ENCODE measurements around the gene MIR17HG. TPM values are rescaled to one million over a fixed set of nuclear protein-coding genes. Genes with fewer than 3 reads are reported as not detected.
"Not testable (repeated sequence)": the region's sequence is repeated elsewhere in the genome, so short reads cannot be mapped to it uniquely, and the experiment has no call there.

The MIR17HG gene
- total and polyA plus RNA-seq, 2 donors from 2014 or later = 1.2 to 5.7 TPM

DNA sequence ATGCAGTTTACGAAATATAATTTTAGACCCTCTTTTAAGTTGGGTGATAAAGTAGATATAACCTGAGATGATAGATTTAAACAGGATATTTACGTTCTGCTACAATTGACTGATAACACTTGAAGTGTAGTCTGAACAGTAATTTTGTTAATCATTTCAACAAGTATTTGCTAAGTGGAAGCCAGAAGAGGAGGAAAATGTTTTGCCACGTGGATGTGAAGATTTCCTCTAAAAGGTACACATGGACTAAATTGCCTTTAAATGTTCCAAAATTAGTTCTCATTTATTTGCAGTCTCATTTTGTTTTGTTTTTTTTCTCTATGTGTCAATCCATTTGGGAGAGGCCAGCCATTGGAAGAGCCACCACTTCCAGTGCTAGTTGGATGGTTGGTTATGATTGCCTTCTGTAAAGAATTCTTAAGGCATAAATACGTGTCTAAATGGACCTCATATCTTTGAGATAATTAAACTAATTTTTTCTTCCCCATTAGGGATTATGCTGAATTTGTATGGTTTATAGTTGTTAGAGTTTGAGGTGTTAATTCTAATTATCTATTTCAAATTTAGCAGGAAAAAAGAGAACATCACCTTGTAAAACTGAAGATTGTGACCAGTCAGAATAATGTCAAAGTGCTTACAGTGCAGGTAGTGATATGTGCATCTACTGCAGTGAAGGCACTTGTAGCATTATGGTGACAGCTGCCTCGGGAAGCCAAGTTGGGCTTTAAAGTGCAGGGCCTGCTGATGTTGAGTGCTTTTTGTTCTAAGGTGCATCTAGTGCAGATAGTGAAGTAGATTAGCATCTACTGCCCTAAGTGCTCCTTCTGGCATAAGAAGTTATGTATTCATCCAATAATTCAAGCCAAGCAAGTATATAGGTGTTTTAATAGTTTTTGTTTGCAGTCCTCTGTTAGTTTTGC, 2.8 kb downstream of the MIR17HG start:
- Histone ChIP-seq H3K4me3 (ENCODE audit: low read length in 3 of 3) (peak overlapping the region in 1 of 3 donors; percentile 80), H3K27ac (ENCODE audit: low read depth in 2 of 2, low read length in 2 of 2) (no peak overlapping the region), H3K36me3 (ENCODE audit: control insufficient read depth in 2 of 3, insufficient read depth in 3 of 3, low read length in 3 of 3) (peaks cover 2 to 5% (median 5%) of the 10 kb centered on the region in 3 donors), H3K4me1 (ENCODE audit: control insufficient read depth in 2 of 3, insufficient read depth in 2 of 3, low read depth in 1 of 3, low read length in 3 of 3) (peaks cover 2 to 12% (median 7%) of the 10 kb centered on the region in 3 donors), H3K27me3 (ENCODE audit: control insufficient read depth, insufficient read depth, low read length) (no peaks in the 10 kb centered on the region), H3K9ac (ENCODE audit: low read length in 3 of 3) (peak overlapping the region in 1 of 3 donors; percentile 52), H3K9me3 (ENCODE audit: control insufficient read depth in 2 of 3, insufficient read depth in 1 of 3, low read length in 3 of 3) (no peaks in the 10 kb centered on the region)
- FAIRE-seq (no peak), DNase-seq (no peak)
- TF ChIP-seq, protein P1, sequence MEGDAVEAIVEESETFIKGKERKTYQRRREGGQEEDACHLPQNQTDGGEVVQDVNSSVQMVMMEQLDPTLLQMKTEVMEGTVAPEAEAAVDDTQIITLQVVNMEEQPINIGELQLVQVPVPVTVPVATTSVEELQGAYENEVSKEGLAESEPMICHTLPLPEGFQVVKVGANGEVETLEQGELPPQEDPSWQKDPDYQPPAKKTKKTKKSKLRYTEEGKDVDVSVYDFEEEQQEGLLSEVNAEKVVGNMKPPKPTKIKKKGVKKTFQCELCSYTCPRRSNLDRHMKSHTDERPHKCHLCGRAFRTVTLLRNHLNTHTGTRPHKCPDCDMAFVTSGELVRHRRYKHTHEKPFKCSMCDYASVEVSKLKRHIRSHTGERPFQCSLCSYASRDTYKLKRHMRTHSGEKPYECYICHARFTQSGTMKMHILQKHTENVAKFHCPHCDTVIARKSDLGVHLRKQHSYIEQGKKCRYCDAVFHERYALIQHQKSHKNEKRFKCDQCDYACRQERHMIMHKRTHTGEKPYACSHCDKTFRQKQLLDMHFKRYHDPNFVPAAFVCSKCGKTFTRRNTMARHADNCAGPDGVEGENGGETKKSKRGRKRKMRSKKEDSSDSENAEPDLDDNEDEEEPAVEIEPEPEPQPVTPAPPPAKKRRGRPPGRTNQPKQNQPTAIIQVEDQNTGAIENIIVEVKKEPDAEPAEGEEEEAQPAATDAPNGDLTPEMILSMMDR (IDR thresholded peaks at IDR 0.05; ENCODE audit: borderline replicate concordance, extremely low read depth, insufficient read depth) = no peak
- intact Hi-C loops (cut with DNase I) = no loop called here

DNA sequence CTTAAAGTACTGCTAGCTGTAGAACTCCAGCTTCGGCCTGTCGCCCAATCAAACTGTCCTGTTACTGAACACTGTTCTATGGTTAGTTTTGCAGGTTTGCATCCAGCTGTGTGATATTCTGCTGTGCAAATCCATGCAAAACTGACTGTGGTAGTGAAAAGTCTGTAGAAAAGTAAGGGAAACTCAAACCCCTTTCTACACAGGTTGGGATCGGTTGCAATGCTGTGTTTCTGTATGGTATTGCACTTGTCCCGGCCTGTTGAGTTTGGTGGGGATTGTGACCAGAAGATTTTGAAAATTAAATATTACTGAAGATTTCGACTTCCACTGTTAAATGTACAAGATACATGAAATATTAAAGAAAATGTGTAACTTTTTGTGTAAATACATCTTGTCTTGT, 3.6 kb downstream of the MIR17HG start:
- FAIRE-seq = no peak

DNA sequence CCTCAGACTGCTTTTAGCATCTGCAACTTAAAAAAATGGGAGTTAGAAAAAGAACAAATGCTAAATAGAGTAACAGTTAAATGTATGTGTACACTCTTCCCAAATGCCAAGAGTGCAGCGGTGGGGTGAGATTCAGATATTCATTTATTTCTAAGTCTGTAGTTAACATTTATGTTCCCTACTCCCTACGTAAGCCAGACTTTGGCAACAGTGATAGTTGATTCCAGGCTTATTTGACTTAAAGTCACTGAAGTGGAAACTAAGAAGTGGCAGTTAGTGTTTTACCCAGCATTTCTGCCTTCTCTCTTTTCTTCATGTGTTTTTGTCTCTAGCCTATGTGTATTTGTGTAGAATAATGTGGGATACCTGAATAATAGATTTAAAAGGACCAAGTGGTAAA, 4.5 kb downstream of the MIR17HG start:
- no peak for FAIRE-seq

More for the DNA sequence above, 3.6 kb downstream of the MIR17HG start:
- H3K9me3 ChIP-seq (ENCODE audit: control insufficient read depth in 2 of 3, insufficient read depth in 1 of 3, low read length in 3 of 3) = no peaks in the 10 kb centered on the region
- H3K4me1 ChIP-seq (ENCODE audit: control insufficient read depth in 2 of 3, insufficient read depth in 2 of 3, low read depth in 1 of 3, low read length in 3 of 3) = peaks cover 2 to 12% (median 7%) of the 10 kb centered on the region in 3 donors
- DNase-seq = no peak
- TF ChIP-seq, protein P1 (IDR thresholded peaks at IDR 0.05; ENCODE audit: borderline replicate concordance, extremely low read depth, insufficient read depth) = no peak
- no peak overlapping the region for H3K4me3 ChIP-seq (ENCODE audit: low read length in 3 of 3)
- H3K27ac ChIP-seq (ENCODE audit: low read depth in 2 of 2, low read length in 2 of 2) = no peak overlapping the region
- intact Hi-C loops (cut with DNase I) = no loop called here
- H3K27me3 ChIP-seq (ENCODE audit: control insufficient read depth, insufficient read depth, low read length) = no peaks in the 10 kb centered on the region
- H3K9ac ChIP-seq (ENCODE audit: low read length in 3 of 3) = no peak overlapping the region
- H3K36me3 ChIP-seq (ENCODE audit: control insufficient read depth in 2 of 3, insufficient read depth in 3 of 3, low read length in 3 of 3) = peaks cover 2 to 7% (median 5%) of the 10 kb centered on the region in 3 donors

DNA sequence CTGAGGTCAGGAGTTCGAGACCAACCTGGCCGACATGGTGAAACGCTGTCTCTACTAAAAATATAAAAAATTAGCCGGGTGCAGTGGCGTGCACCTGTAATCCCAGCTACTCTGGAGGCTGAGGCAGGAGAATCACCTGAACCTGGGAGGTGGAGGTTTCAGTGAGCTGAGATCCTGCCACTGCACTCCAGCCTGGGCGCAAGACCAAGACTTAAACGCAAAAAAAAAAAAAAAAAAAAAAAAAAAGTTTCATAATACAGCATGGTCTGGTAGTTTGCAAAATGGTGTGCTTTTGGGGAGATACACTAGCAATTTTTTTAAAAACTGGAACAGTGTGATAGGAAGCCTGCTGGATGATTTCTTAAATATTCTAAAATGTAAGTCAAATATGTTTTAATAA, 5.4 kb downstream of the MIR17HG start:
- H3K9me3 ChIP-seq (ENCODE audit: control insufficient read depth in 2 of 3, insufficient read depth in 1 of 3, low read length in 3 of 3); DNase-seq; intact Hi-C loops (cut with DNase I); H3K4me3 ChIP-seq (ENCODE audit: low read length in 3 of 3); H3K9ac ChIP-seq (ENCODE audit: low read length in 3 of 3); H3K36me3 ChIP-seq (ENCODE audit: control insufficient read depth in 2 of 3, insufficient read depth in 3 of 3, low read length in 3 of 3); FAIRE-seq; H3K27me3 ChIP-seq (ENCODE audit: control insufficient read depth, insufficient read depth, low read length); H3K27ac ChIP-seq (ENCODE audit: low read depth in 2 of 2, low read length in 2 of 2): not testable (repeated sequence)
- H3K4me1 ChIP-seq (ENCODE audit: control insufficient read depth in 2 of 3, insufficient read depth in 2 of 3, low read depth in 1 of 3, low read length in 3 of 3) = peaks cover 2 to 12% (median 7%) of the 10 kb centered on the region in 3 donors

More for the DNA sequence above, 4.5 kb downstream of the MIR17HG start:
- TF ChIP-seq, protein P1 (IDR thresholded peaks at IDR 0.05; ENCODE audit: borderline replicate concordance, extremely low read depth, insufficient read depth) = no peak
- Histone ChIP-seq H3K9ac (ENCODE audit: low read length in 3 of 3) (no peak overlapping the region), H3K9me3 (ENCODE audit: control insufficient read depth in 2 of 3, insufficient read depth in 1 of 3, low read length in 3 of 3) (no peaks in the 10 kb centered on the region), H3K27ac (ENCODE audit: low read depth in 2 of 2, low read length in 2 of 2) (no peak overlapping the region), H3K36me3 (ENCODE audit: control insufficient read depth in 2 of 3, insufficient read depth in 3 of 3, low read length in 3 of 3) (peaks cover 2 to 7% (median 5%) of the 10 kb centered on the region in 3 donors), H3K4me1 (ENCODE audit: control insufficient read depth in 2 of 3, insufficient read depth in 2 of 3, low read depth in 1 of 3, low read length in 3 of 3) (peaks cover 2 to 12% (median 7%) of the 10 kb centered on the region in 3 donors), H3K4me3 (ENCODE audit: low read length in 3 of 3) (peak overlapping the region in 1 of 3 donors; percentile 14), H3K27me3 (ENCODE audit: control insufficient read depth, insufficient read depth, low read length) (no peaks in the 10 kb centered on the region)
- DNase-seq = peak in 1 of 5 donors; percentile 30
- intact Hi-C loops (cut with DNase I) = no loop called here
